GM12872 (cell line): Measurements from ENCODE around the gene PPP1CB.

Source experiments
- CTCF ChIP-seq: IDR thresholded peaks from 3 replicates; pipeline ENCODE4 v1.5.1; 2011; ENCODE audit warnings: low read depth, mild to moderate bottlenecking, low read length, moderate library complexity; ENCODE audit not compliant: insufficient read depth

PPP1CB gene

GRCh38 chr2:28767337-28767736, 15.7 kb downstream of the PPP1CB start:
- no peak for TF ChIP-seq CTCF

- no peak for TF ChIP-seq CTCF
These were observed 16.8 kb downstream of the PPP1CB start for GRCh38 chr2:28768422-28768821.

GRCh38 chr2:28768952-28769351, 17.3 kb downstream of the PPP1CB start:
- no peak for TF ChIP-seq CTCF

- no peak for TF ChIP-seq CTCF
These were observed 20.7 kb downstream of the PPP1CB start for GRCh38 chr2:28772351-28772750.

- no peak for TF ChIP-seq CTCF
These were observed 24.8 kb downstream of the PPP1CB start for GRCh38 chr2:28776471-28776870.

GRCh38 chr2:28778392-28778791, 26.8 kb downstream of the PPP1CB start:
- no peak for TF ChIP-seq CTCF

GRCh38 chr2:28779001-28779400, 27.4 kb downstream of the PPP1CB start:
- no peak for TF ChIP-seq CTCF

GRCh38 chr2:28780496-28780895, 28.9 kb downstream of the PPP1CB start:
- TF ChIP-seq CTCF, result no peak
